GM12878 (cell line): ENCODE measurements around the gene CAMK4.
"Not testable (repeated sequence)": the region's sequence is repeated elsewhere in the genome, so short reads cannot be mapped to it uniquely, and the experiment has no call there.

Experiments
- CEBPB ChIP-seq, 2 experiments: fragments of 150-350 bp in 1 of 2; IDR thresholded peaks; 2 replicates each; pipeline ENCODE4 v1.6.1; 2012 to 2014; ENCODE audit warnings: low read depth in 2 of 2, low read length in 2 of 2, borderline replicate concordance in 1 of 2, inconsistent platforms in 1 of 2
- FOXK2 ChIP-seq: fragments of 450-650 bp; IDR thresholded peaks from 2 replicates; pipeline ENCODE4 v1.6.1; 2017; ENCODE audit warnings: mild to moderate bottlenecking, moderate library complexity
- FOXM1 ChIP-seq: IDR thresholded peaks from 2 replicates; pipeline ENCODE4 v1.6.1; 2012; ENCODE audit warnings: low read depth, mild to moderate bottlenecking, inconsistent platforms, low read length, moderate library complexity

GRCh38 chr5:111409266-111409665 is 185.1 kb downstream of the CAMK4 start:
- not testable (repeated sequence) for TF ChIP-seq CEBPB (IDR thresholded peaks at IDR 0.05; ENCODE audit: borderline replicate concordance in 1 of 2, low read depth in 2 of 2, low read length in 2 of 2); FOXM1; FOXK2
